ENCODE results near the gene CLRN1. TPM values are rescaled to one million over a fixed set of nuclear protein-coding genes. Genes with fewer than 3 reads are reported as not detected.

Gene CLRN1
- total RNA-seq, 3 donors from 2014 or later (not counting 1 experiment from before 2014, with no cell fraction given), result not detected

DNA sequence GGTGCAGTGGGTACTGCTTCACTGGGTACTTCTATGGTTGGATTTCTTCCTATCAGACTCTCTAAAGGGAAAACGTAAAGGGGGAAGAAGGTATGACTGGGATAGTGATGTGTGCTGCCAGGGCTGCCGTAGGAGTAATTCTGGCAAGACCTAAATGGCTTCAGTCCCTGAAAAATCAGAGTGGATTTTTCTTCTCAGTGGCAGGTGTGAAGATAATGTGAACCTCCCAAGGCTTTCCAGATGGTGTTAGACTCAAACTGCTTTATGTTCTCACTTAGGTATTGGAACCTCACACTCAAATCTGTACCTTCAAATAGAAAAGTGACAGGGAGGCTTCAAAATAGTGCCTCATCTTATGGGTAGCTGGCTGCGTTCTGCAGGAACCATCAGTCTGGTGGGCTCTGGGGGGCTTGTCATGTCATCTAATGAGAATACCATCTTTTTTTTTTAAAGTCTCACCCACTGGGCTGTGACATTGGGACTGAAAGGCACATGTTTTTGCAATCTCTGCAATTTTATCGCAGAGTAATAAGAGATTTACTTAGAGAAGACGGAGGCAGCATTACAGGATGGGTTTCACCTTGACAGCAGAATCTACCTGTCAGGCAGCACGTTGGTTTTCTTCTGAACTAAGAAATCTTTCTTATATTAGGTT is 95.8 kb downstream of the CLRN1 start:
- Mint-ChIP-seq H3K9me3 (no peaks in the 10 kb centered on the region), H3K4me1 (no peaks in the 10 kb centered on the region), H3K36me3 (no peaks in the 10 kb centered on the region), H3K4me3 (no peak overlapping the region), H3K27ac (no peak overlapping the region), H3K27me3 (ENCODE audit: low read depth in 2 of 2) (peaks cover 2 to 9% of the 10 kb centered on the region in 2 donors)
- Histone ChIP-seq H3K4me3 (ENCODE audit: low read length) (no peak overlapping the region), H3K36me3 (ENCODE audit: control insufficient read depth, insufficient read depth, low read length) (no peaks in the 10 kb centered on the region), H3K9me3 (ENCODE audit: control insufficient read depth, insufficient read depth, low read length) (no peaks in the 10 kb centered on the region), H3K27ac (ENCODE audit: low read length) (no peak overlapping the region), H3K27me3 (ENCODE audit: control insufficient read depth, insufficient read depth, low read length) (no peaks in the 10 kb centered on the region), H3K4me1 (ENCODE audit: control insufficient read depth, insufficient read depth, low read length) (no peaks in the 10 kb centered on the region)
- TF ChIP-seq, protein P1, sequence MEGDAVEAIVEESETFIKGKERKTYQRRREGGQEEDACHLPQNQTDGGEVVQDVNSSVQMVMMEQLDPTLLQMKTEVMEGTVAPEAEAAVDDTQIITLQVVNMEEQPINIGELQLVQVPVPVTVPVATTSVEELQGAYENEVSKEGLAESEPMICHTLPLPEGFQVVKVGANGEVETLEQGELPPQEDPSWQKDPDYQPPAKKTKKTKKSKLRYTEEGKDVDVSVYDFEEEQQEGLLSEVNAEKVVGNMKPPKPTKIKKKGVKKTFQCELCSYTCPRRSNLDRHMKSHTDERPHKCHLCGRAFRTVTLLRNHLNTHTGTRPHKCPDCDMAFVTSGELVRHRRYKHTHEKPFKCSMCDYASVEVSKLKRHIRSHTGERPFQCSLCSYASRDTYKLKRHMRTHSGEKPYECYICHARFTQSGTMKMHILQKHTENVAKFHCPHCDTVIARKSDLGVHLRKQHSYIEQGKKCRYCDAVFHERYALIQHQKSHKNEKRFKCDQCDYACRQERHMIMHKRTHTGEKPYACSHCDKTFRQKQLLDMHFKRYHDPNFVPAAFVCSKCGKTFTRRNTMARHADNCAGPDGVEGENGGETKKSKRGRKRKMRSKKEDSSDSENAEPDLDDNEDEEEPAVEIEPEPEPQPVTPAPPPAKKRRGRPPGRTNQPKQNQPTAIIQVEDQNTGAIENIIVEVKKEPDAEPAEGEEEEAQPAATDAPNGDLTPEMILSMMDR (IDR thresholded peaks at IDR 0.05), result no peak
- DNase-seq, result no peak
- intact Hi-C loops (cut with micrococcal nuclease), result no loop called here
- 87% methylated on average over 6 of the region's 6 CpGs for WGBS (ENCODE audit: insufficient coverage)
- ATAC-seq, result no peak

Other genes with a start within 250 kb of the CLRN1 start
- gene SIAH2, start 209.6 kb downstream of the CLRN1 start, total RNA-seq, result 10 to 100 TPM; 22.7 to 25.7 (median 23.8) TPM
- not detected for gene MINDY4B, start 67.3 kb downstream of the CLRN1 start, total RNA-seq
- gene MED12L, start 112.9 kb upstream of the CLRN1 start, total RNA-seq, result 1 to 10 TPM; 3.0 to 6.5 (median 3.0) TPM
- 1 to 10 TPM; 3.4 to 9.0 (median 8.2) TPM for gene GPR171, start 230.5 kb upstream of the CLRN1 start, total RNA-seq